Measurements from ENCODE around the gene CYB561D2.
A peak's percentile ranks its signal among the peaks of the same experiment; 100 is the strongest.

DNA sequence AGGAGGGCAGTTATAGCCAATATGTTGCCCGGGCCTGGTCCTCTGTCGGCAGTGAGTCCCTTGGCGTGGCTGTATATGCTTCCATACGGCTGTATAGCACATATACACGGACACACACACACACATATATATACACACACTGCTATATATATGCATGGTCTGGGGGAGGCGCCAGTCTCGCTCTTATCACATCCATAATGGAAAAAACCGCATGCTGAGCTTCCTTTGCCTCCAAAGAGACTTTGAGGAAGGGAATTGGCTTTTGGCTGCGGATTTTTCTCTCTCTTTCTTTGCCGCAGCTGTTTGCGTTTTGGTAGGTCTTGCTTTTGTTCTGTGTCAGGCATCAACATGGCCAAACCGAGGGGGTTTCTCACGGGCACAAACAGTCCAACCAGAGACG is 19.9 kb downstream of the CYB561D2 start:
- TF ChIP-seq, protein P1, sequence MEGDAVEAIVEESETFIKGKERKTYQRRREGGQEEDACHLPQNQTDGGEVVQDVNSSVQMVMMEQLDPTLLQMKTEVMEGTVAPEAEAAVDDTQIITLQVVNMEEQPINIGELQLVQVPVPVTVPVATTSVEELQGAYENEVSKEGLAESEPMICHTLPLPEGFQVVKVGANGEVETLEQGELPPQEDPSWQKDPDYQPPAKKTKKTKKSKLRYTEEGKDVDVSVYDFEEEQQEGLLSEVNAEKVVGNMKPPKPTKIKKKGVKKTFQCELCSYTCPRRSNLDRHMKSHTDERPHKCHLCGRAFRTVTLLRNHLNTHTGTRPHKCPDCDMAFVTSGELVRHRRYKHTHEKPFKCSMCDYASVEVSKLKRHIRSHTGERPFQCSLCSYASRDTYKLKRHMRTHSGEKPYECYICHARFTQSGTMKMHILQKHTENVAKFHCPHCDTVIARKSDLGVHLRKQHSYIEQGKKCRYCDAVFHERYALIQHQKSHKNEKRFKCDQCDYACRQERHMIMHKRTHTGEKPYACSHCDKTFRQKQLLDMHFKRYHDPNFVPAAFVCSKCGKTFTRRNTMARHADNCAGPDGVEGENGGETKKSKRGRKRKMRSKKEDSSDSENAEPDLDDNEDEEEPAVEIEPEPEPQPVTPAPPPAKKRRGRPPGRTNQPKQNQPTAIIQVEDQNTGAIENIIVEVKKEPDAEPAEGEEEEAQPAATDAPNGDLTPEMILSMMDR (IDR thresholded peaks at IDR 0.05; ENCODE audit: low read depth, low read length, poor library complexity, severe bottlenecking), result peak; percentile 40
- TF ChIP-seq EZH2phosphoT487 (IDR thresholded peaks at IDR 0.05; ENCODE audit: borderline replicate concordance, low read length), result no peak
